H1 (cell line): ENCODE data around the gene MYLK4. TPM values are rescaled to one million over a fixed set of nuclear protein-coding genes. Genes with fewer than 3 reads are reported as not detected.

Source experiments
- CTCF ChIA-PET: fragments of 300-600 bp; sonication (Branson Sonifier 250); formaldehyde crosslinking; loops from one replicate; lab custom pipeline; 2021; ENCODE audit not compliant: partially characterized antibody; lab: Charles Lee
- POLR2A ChIA-PET: fragments of 300-600 bp; sonication (Branson Sonifier 250); formaldehyde crosslinking; loops from one replicate; lab custom pipeline; 2021; ENCODE audit warnings: inconsistent platforms; ENCODE audit not compliant: partially characterized antibody; lab: Charles Lee
- DNase-seq, 2 experiments: peaks; one replicate each; pipeline versions ENCODE4 v3.0.0 to v3.0.0-alpha.2; 2010 to 2022; ENCODE audit warnings: low spot score in 2 of 2, low read depth in 1 of 2, mixed read lengths in 1 of 2
- FAIRE-seq: peaks from 2 replicates; lab custom pipeline; 2011; peaks lifted over from hg19 to GRCh38; lab: Jason Lieb, UNC
- H2AFZ ChIP-seq: 2 replicates; pipeline ENCODE4 v1.8.1; 2012; ENCODE audit warnings: low read length, inconsistent platforms
- H2AK5ac ChIP-seq: 2 replicates; pipeline ENCODE4 v1.6.1; 2013; ENCODE audit warnings: low read depth, low read length
- H2BK120ac ChIP-seq: replicated peaks from 2 replicates; pipeline ENCODE3; 2013; ENCODE audit warnings: low read depth, low read length, inconsistent platforms
- H2BK12ac ChIP-seq: 2 replicates; pipeline ENCODE4 v1.6.1; 2013; ENCODE audit warnings: low read depth, low read length
- H2BK15ac ChIP-seq: 2 replicates; pipeline ENCODE4 v1.6.1; 2013; ENCODE audit warnings: low read length
- H2BK20ac ChIP-seq: 2 replicates; pipeline ENCODE4 v1.6.1; 2013; ENCODE audit warnings: low read length
- H2BK5ac ChIP-seq: 2 replicates; pipeline ENCODE4 v1.6.1; 2013; ENCODE audit warnings: low read depth, low read length
- H3K14ac ChIP-seq: 2 replicates; pipeline ENCODE4 v1.6.1; 2013; ENCODE audit warnings: inconsistent platforms; ENCODE audit not compliant: insufficient read length
- H3K18ac ChIP-seq: 2 replicates; pipeline ENCODE4 v1.6.1; 2013; ENCODE audit warnings: low read length; ENCODE audit errors: extremely low read depth
- H3K23ac ChIP-seq: 2 replicates; pipeline ENCODE4 v1.6.1; 2013; ENCODE audit warnings: inconsistent platforms; ENCODE audit not compliant: insufficient read length
- H3K23me2 ChIP-seq: 2 replicates; pipeline ENCODE4 v1.6.1; 2013; ENCODE audit warnings: low read depth, low read length
- H3K27ac ChIP-seq: 2 replicates; pipeline ENCODE4 v1.6.1; 2011; ENCODE audit warnings: low read depth, low read length, inconsistent platforms
- H3K27me3 ChIP-seq, 4 experiments: replicated peaks in 1 of 4; 1 replicate in 1 of 4; 2 replicates in 3 of 4; pipeline versions ENCODE4 v1.6.1 to v1.8.1; 2011 to 2013; ENCODE audit warnings: low read length in 3 of 4, mild to moderate bottlenecking in 3 of 4, inconsistent platforms in 2 of 4, mixed read lengths in 2 of 4, moderate library complexity in 1 of 4; ENCODE audit not compliant: control insufficient read depth in 3 of 4, insufficient read depth in 3 of 4; ENCODE audit errors: extremely low read depth in 1 of 4
- H3K36me3 ChIP-seq, 4 experiments: 2 replicates each; pipeline versions ENCODE4 v1.6.1 to v1.8.1; 2011 to 2013; ENCODE audit warnings: mild to moderate bottlenecking in 4 of 4, low read length in 3 of 4, moderate library complexity in 2 of 4, control low read depth in 1 of 4, inconsistent platforms in 1 of 4; ENCODE audit not compliant: insufficient read depth in 4 of 4, control insufficient read depth in 2 of 4
- H3K4ac ChIP-seq: replicated peaks from 2 replicates; pipeline ENCODE3; 2013; ENCODE audit warnings: low read length, low read depth, mixed read lengths, inconsistent platforms; ENCODE audit not compliant: insufficient read length
- H3K4me1 ChIP-seq, 4 experiments: replicated peaks in 1 of 4; 1 replicate in 1 of 4; 2 replicates in 3 of 4; pipeline versions ENCODE4 v1.6.1 to v1.8.1; 2011 to 2013; ENCODE audit warnings: low read length in 3 of 4, inconsistent platforms in 2 of 4, mixed read lengths in 1 of 4; ENCODE audit not compliant: insufficient read depth in 4 of 4, control insufficient read depth in 3 of 4
- H3K4me2 ChIP-seq, 2 experiments: 2 replicates each; pipeline versions ENCODE4 v1.6.1 to v1.8.1; 2011 to 2013; ENCODE audit warnings: low read depth in 2 of 2, low read length in 2 of 2, control low read depth in 1 of 2, inconsistent platforms in 1 of 2, mild to moderate bottlenecking in 1 of 2; ENCODE audit not compliant: insufficient read depth in 1 of 2
- H3K4me3 ChIP-seq, 4 experiments: fragments of 200-600, 300-600 bp in 1 of 4; sonication (generic), shearing (Covaris generic), sonication (Bioruptor Twin) in 1 of 4; 2 replicates each; pipeline versions ENCODE4 v1.5.1 to v1.8.1; 2011 to 2016; ENCODE audit warnings: low read length in 4 of 4, low read depth in 3 of 4, control low read depth in 2 of 4, inconsistent platforms in 2 of 4, mild to moderate bottlenecking in 2 of 4, mixed read lengths in 1 of 4, moderate library complexity in 1 of 4; ENCODE audit not compliant: insufficient read depth in 2 of 4; ENCODE audit errors: extremely low read depth in 1 of 4
- H3K56ac ChIP-seq: replicated peaks from 2 replicates; pipeline ENCODE3; 2013; ENCODE audit warnings: low read depth, mild to moderate bottlenecking, mixed read lengths, low read length, inconsistent platforms; ENCODE audit not compliant: insufficient read length
- H3K79me1 ChIP-seq: 2 replicates; pipeline ENCODE4 v1.6.1; 2013; ENCODE audit warnings: low read depth, low read length, control low read depth
- H3K79me2 ChIP-seq, 2 experiments: 2 replicates each; pipeline versions ENCODE4 v1.6.1 to v1.8.1; 2012 to 2013; ENCODE audit warnings: low read length in 2 of 2, mild to moderate bottlenecking in 2 of 2, inconsistent platforms in 1 of 2; ENCODE audit not compliant: insufficient read depth in 2 of 2, control insufficient read depth in 1 of 2
- H3K9ac ChIP-seq, 4 experiments: replicated peaks in 1 of 4; 1 replicate in 1 of 4; 2 replicates in 3 of 4; pipeline versions ENCODE4 v1.6.1 to v1.8.1; 2011 to 2013; ENCODE audit warnings: low read depth in 3 of 4, low read length in 3 of 4, control low read depth in 2 of 4, mild to moderate bottlenecking in 2 of 4, moderate library complexity in 2 of 4, inconsistent platforms in 1 of 4; ENCODE audit errors: extremely low read depth in 1 of 4
- H3K9me3 ChIP-seq, 2 experiments: 2 replicates each; pipeline versions ENCODE4 v1.6.1 to v1.8.1; 2012 to 2013; ENCODE audit warnings: mild to moderate bottlenecking in 2 of 2, moderate library complexity in 2 of 2, control low read depth in 1 of 2, inconsistent platforms in 1 of 2, low read depth in 1 of 2, low read length in 1 of 2, mixed read lengths in 1 of 2; ENCODE audit not compliant: insufficient read depth in 2 of 2
- H4K20me1 ChIP-seq, 2 experiments: replicated peaks in 1 of 2; 2 replicates each; pipeline versions ENCODE3 to v1.8.1; 2011 to 2013; ENCODE audit warnings: inconsistent platforms in 2 of 2, low read length in 2 of 2, mild to moderate bottlenecking in 1 of 2; ENCODE audit not compliant: insufficient read depth in 2 of 2, control insufficient read depth in 1 of 2
- H4K5ac ChIP-seq: 2 replicates; pipeline ENCODE4 v1.6.1; 2013; ENCODE audit warnings: low read length, low read depth, mixed read lengths, inconsistent platforms; ENCODE audit not compliant: insufficient read length
- H4K8ac ChIP-seq: 2 replicates; pipeline ENCODE4 v1.8.0; 2013; ENCODE audit warnings: mild to moderate bottlenecking, moderate library complexity, low read length, inconsistent platforms; ENCODE audit not compliant: insufficient read depth; ENCODE audit errors: extremely low read depth
- H4K91ac ChIP-seq: replicated peaks from 2 replicates; pipeline ENCODE3; 2013; ENCODE audit warnings: low read length, mixed read lengths, inconsistent platforms; ENCODE audit not compliant: insufficient read length
- NRF1 ChIP-seq: IDR thresholded peaks from 2 replicates; pipeline ENCODE4 v1.6.1; 2011; ENCODE audit warnings: mild to moderate bottlenecking, low read depth, low read length, improper control_type of control experiment
- RAD21 ChIP-seq, 2 experiments: IDR thresholded peaks in 1 of 2; conservative IDR thresholded peaks in 1 of 2; 2 replicates each; pipeline ENCODE4 v1.6.1; 2011; ENCODE audit warnings: low read depth in 2 of 2, low read length in 2 of 2, improper control_type of control experiment in 1 of 2, inconsistent platforms in 1 of 2, mild to moderate bottlenecking in 1 of 2, moderate library complexity in 1 of 2
- WGBS, 2 experiments: shearing (Covaris generic) in 1 of 2; methylation state at CpG; one replicate each; pipeline versions ENCODE4 v1.1.6 to v1.1.7; 2013 to 2015; ENCODE audit warnings: low lambda C conversion rate in 2 of 2, mixed read lengths in 2 of 2, inconsistent platforms in 1 of 2, low coverage in 1 of 2, missing lambda C conversion rate in 1 of 2; ENCODE audit not compliant: insufficient replicate concordance in 2 of 2, insufficient coverage in 1 of 2, insufficient read length in 1 of 2; ENCODE audit errors: extremely low coverage in 1 of 2, missing lambda C conversion rate in 1 of 2; 5-methylcytosine and 5-hydroxymethylcytosine counted together
- polyA plus RNA-seq, 7 experiments: library from polyadenylated mRNA; depleted of rRNA in 3 of 7; stranded (reverse) in 5 of 7; unstranded in 2 of 7; fragments of >200 nt in 5 of 7; fragments of 200-250 nt in 2 of 7; gene quantifications; 1 replicate in 5 of 7; 2 replicates in 1 of 7; 4 replicates in 1 of 7; pipeline versions ENCODE4 v1.2.1 to v1.2.3, GENCODE V29; 2011 to 2013; ENCODE audit warnings: missing spikeins in 2 of 7, mixed read lengths in 2 of 7
- total RNA-seq: library from RNA; stranded (reverse); fragmentation: NEBNext Ultra II Directional; extraction: Animal tissue kit (Norgen Biotek cat#: 25700); gene quantifications from 2 replicates; pipeline ENCODE4 v1.2.1, GENCODE V29; 2021
- TF ChIP-seq, protein P1 (sequence below), 3 experiments: IDR thresholded peaks; 1 replicate in 2 of 3; 2 replicates in 1 of 3; pipeline versions ENCODE4 v1.5.1 to v1.6.1; 2011; ENCODE audit warnings: low read length in 3 of 3, mild to moderate bottlenecking in 3 of 3, inconsistent platforms in 2 of 3, low read depth in 1 of 3, moderate library complexity in 1 of 3; ENCODE audit not compliant: insufficient read depth in 1 of 3; ENCODE audit errors: control extremely low read depth in 1 of 3

Gene MYLK4
- total and polyA plus RNA-seq, 2 of the 8 experiments (the other 6 are each of a cell fraction or from before 2014, with no cell fraction given), result 0.11 to 0.17 TPM

DNA sequence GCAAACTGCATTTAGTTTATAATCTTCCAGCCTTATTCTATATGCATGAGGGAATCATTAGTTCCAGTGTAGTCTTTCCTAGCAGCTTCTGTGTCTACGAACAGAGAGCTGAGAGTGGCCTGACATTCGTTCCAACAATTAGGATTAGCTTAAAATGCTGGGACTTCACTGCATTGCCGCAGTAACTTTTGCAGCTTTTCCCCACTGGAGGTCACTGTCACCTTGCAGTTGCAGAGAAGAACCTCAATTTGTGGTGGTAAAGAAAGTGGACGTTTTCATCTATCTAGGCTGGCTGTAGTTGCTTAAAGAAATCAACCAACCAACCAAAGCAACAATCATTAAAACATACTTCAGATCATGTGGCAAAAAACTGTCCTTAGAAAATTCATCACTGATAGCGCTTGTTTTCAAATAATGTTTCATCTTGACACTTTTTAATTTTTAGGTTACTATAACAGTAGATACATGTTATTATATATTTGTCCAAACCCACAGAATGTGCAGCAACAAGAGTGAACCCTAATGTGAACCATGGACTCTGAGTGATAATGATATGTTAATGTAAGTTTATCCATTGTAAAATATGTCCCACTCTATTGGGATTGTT is 12.2 kb downstream of the MYLK4 start:
- no peaks in the 10 kb centered on the region for H4K20me1 ChIP-seq
- CTCF ChIA-PET, result interaction anchor here (0.6 to 11.1 kb wide), 39 partner anchors 8 to 1204 kb away, joined by 3 to 160 read pairs (median 4); partner anchors contain the start of genes MYLK4, SERPINB1 and WRNIP1
- no peak overlapping the region for H3K23ac ChIP-seq
- no peak overlapping the region for H3K4ac ChIP-seq
- H3K27me3 ChIP-seq, result no peaks in the 10 kb centered on the region
- no peak overlapping the region for H3K27ac ChIP-seq
- H4K5ac ChIP-seq, result no peak overlapping the region
- H2AK5ac ChIP-seq, result no peak overlapping the region
- H2BK120ac ChIP-seq, result no peak overlapping the region
- H2BK12ac ChIP-seq, result no peak overlapping the region
- H4K91ac ChIP-seq, result no peak overlapping the region
- H3K4me3 ChIP-seq, result no peak overlapping the region
- no peak overlapping the region for H2BK20ac ChIP-seq
- 55% methylated on average over 5 of the region's 5 CpGs; no CpG with 5 or more reads in 1 of the 2 experiments for WGBS, 2 experiments
- no peak overlapping the region for H3K56ac ChIP-seq
- no peak overlapping the region for H2BK5ac ChIP-seq
- H3K36me3 ChIP-seq, result no peaks in the 10 kb centered on the region
- no peak overlapping the region for H3K14ac ChIP-seq
- H3K79me2 ChIP-seq, result no peaks in the 10 kb centered on the region
- H2BK15ac ChIP-seq, result no peak overlapping the region
- H3K9ac ChIP-seq, result no peak overlapping the region
- TF ChIP-seq, protein P1, sequence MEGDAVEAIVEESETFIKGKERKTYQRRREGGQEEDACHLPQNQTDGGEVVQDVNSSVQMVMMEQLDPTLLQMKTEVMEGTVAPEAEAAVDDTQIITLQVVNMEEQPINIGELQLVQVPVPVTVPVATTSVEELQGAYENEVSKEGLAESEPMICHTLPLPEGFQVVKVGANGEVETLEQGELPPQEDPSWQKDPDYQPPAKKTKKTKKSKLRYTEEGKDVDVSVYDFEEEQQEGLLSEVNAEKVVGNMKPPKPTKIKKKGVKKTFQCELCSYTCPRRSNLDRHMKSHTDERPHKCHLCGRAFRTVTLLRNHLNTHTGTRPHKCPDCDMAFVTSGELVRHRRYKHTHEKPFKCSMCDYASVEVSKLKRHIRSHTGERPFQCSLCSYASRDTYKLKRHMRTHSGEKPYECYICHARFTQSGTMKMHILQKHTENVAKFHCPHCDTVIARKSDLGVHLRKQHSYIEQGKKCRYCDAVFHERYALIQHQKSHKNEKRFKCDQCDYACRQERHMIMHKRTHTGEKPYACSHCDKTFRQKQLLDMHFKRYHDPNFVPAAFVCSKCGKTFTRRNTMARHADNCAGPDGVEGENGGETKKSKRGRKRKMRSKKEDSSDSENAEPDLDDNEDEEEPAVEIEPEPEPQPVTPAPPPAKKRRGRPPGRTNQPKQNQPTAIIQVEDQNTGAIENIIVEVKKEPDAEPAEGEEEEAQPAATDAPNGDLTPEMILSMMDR (IDR thresholded peaks at IDR 0.05; ENCODE audit: control extremely low read depth in 1 of 3, insufficient read depth in 1 of 3, low read depth in 1 of 3, low read length in 3 of 3), result peak; percentile 61 to 93 (median 89)
- peak; percentile 93 to 96 for TF ChIP-seq RAD21 (IDR thresholded peaks at IDR 0.05 in 1 of 2, conservative IDR thresholded peaks at IDR 0.05 in 1 of 2; ENCODE audit: low read depth in 2 of 2, low read length in 2 of 2)
- no peak for TF ChIP-seq NRF1
- no peaks in the 10 kb centered on the region for H3K9me3 ChIP-seq
- FAIRE-seq (peak; percentile 78), DNase-seq (peak in 1 of 2 experiments; percentile 64)
- peaks cover 3 to 20% (median 6%) of the 10 kb centered on the region in 4 experiments for H3K4me1 ChIP-seq
- H4K8ac ChIP-seq, result no peak overlapping the region
- no peak overlapping the region for H3K18ac ChIP-seq
- H2AFZ ChIP-seq, result no peak overlapping the region
- H3K23me2 ChIP-seq, result no peaks in the 10 kb centered on the region
- no peak overlapping the region for H3K4me2 ChIP-seq
- no peaks in the 10 kb centered on the region for H3K79me1 ChIP-seq
- POLR2A ChIA-PET, result interaction anchor here (1.4 kb wide), 1 partner anchor 104 kb away, joined by 4 read pairs; no protein-coding TSS in a partner anchor
